ENCODE data around the gene COX6A1. TPM values are rescaled to one million over a fixed set of nuclear protein-coding genes. Genes with fewer than 3 reads are reported as not detected.

COX6A1 gene
- polyA plus RNA-seq, 1 donor (not counting 4 experiments of a cell fraction or from before 2014, with no cell fraction given) = 663 TPM

GRCh38 chr12:120421701-120422100 is 16.2 kb upstream of the COX6A1 start:
- Histone ChIP-seq H3K27ac (ENCODE audit: control insufficient read depth, insufficient read depth, low read length) (no peak overlapping the region), H3K79me2 (ENCODE audit: control insufficient read depth, insufficient read depth, low read length) (no peaks in the 10 kb centered on the region), H3K4me3 (ENCODE audit: control insufficient read depth in 2 of 3, extremely low read depth in 1 of 3, insufficient read depth in 2 of 3, low read depth in 1 of 3, low read length in 3 of 3) (no peak overlapping the region), H3K9me1 (ENCODE audit: control insufficient read depth, extremely low read depth, insufficient read depth, low read length) (no peaks in the 10 kb centered on the region), H3K36me3 (ENCODE audit: control insufficient read depth in 2 of 2, extremely low read depth in 1 of 2, insufficient read depth in 2 of 2, low read length in 2 of 2) (no peaks in the 10 kb centered on the region), H3K9me3 (ENCODE audit: control insufficient read depth, low read depth, low read length) (no peaks in the 10 kb centered on the region), H4K20me1 (ENCODE audit: control insufficient read depth, extremely low read depth, insufficient read depth, low read length) (no peaks in the 10 kb centered on the region), H3K9ac (ENCODE audit: control insufficient read depth, extremely low read depth, insufficient read depth, low read length) (no peak overlapping the region), H3K4me1 (ENCODE audit: control insufficient read depth, extremely low read depth, insufficient read depth, low read length) (no peaks in the 10 kb centered on the region), H3K4me2 (ENCODE audit: control insufficient read depth, extremely low read depth, insufficient read depth, low read depth, low read length) (no peak overlapping the region), H3K27me3 (ENCODE audit: control insufficient read depth, extremely low read depth, insufficient read depth, low read length) (no peaks in the 10 kb centered on the region), H2AFZ (ENCODE audit: control insufficient read depth, low read length) (no peak overlapping the region)
- FAIRE-seq (no peak), DNase-seq (ENCODE audit: low read depth, low spot score) (no peak)
- TF ChIP-seq EZH2 (IDR thresholded peaks at IDR 0.05; ENCODE audit: low read length) = no peak
- TF ChIP-seq CTCF (optimal IDR thresholded peaks at IDR 0.05 in 1 of 3, IDR thresholded peaks at IDR 0.05 in 1 of 3, conservative IDR thresholded peaks at IDR 0.05 in 1 of 3; ENCODE audit: extremely low read depth in 1 of 3, insufficient read depth in 2 of 3, low read length in 3 of 3) = no peak
- dilution Hi-C loops (cut with MboI; ENCODE audit: extremely low pct_ligation_motif_present, low sequenced_read_pairs) = no loop called here

- dilution Hi-C loops (cut with MboI; ENCODE audit: extremely low pct_ligation_motif_present, low sequenced_read_pairs) = no loop called here
- Histone ChIP-seq H3K79me2 (ENCODE audit: control insufficient read depth, insufficient read depth, low read length) (no peaks in the 10 kb centered on the region), H2AFZ (ENCODE audit: control insufficient read depth, low read length) (no peak overlapping the region), H3K4me3 (ENCODE audit: control insufficient read depth in 2 of 3, extremely low read depth in 1 of 3, insufficient read depth in 2 of 3, low read depth in 1 of 3, low read length in 3 of 3) (no peak overlapping the region), H4K20me1 (ENCODE audit: control insufficient read depth, extremely low read depth, insufficient read depth, low read length) (no peaks in the 10 kb centered on the region), H3K9me1 (ENCODE audit: control insufficient read depth, extremely low read depth, insufficient read depth, low read length) (no peaks in the 10 kb centered on the region), H3K36me3 (ENCODE audit: control insufficient read depth in 2 of 2, extremely low read depth in 1 of 2, insufficient read depth in 2 of 2, low read length in 2 of 2) (no peaks in the 10 kb centered on the region), H3K4me2 (ENCODE audit: control insufficient read depth, extremely low read depth, insufficient read depth, low read depth, low read length) (no peak overlapping the region), H3K9me3 (ENCODE audit: control insufficient read depth, low read depth, low read length) (no peaks in the 10 kb centered on the region), H3K4me1 (ENCODE audit: control insufficient read depth, extremely low read depth, insufficient read depth, low read length) (no peaks in the 10 kb centered on the region), H3K27me3 (ENCODE audit: control insufficient read depth, extremely low read depth, insufficient read depth, low read length) (no peaks in the 10 kb centered on the region), H3K27ac (ENCODE audit: control insufficient read depth, insufficient read depth, low read length) (no peak overlapping the region), H3K9ac (ENCODE audit: control insufficient read depth, extremely low read depth, insufficient read depth, low read length) (no peak overlapping the region)
- TF ChIP-seq EZH2 (IDR thresholded peaks at IDR 0.05; ENCODE audit: low read length) (no peak), CTCF (optimal IDR thresholded peaks at IDR 0.05 in 1 of 3, IDR thresholded peaks at IDR 0.05 in 1 of 3, conservative IDR thresholded peaks at IDR 0.05 in 1 of 3; ENCODE audit: extremely low read depth in 1 of 3, insufficient read depth in 2 of 3, low read length in 3 of 3) (no peak)
- no peak for FAIRE-seq
- no peak for DNase-seq (ENCODE audit: low read depth, low spot score)
Measured at GRCh38 chr12:120422892-120423456, 14.9 kb upstream of the COX6A1 start.

Data from keratinocyte (primary cell).